Mucosa of gallbladder (tissue), 1 donor: Measurements from ENCODE around the gene CERS2. TPM values are rescaled to one million over a fixed set of nuclear protein-coding genes. Genes with fewer than 3 reads are reported as not detected.

Experiments
- total RNA-seq: library from RNA; stranded (reverse); gene quantifications from one replicate; pipeline ENCODE4 v1.2.1, GENCODE V29; 2021
- donor health status: DM: no; HTN: no; CAD: no.

Gene CERS2
- total RNA-seq, 1 donor from 2014 or later, result 350 TPM

Other genes starting within 250 kb of the CERS2 start
- 106 TPM for gene CTSS, start 209.1 kb downstream of the CERS2 start, total RNA-seq
- 47.6 TPM for gene CTSK, start 166.6 kb downstream of the CERS2 start, total RNA-seq
- 38.9 TPM for gene ARNT, start 98.2 kb downstream of the CERS2 start, total RNA-seq
- gene CTXND2, start 87.7 kb downstream of the CERS2 start, total RNA-seq, result not detected
- gene SETDB1, start 48.5 kb downstream of the CERS2 start, total RNA-seq, result 42.6 TPM
- 25.1 TPM for gene ANXA9, start 7.5 kb upstream of the CERS2 start, total RNA-seq
- gene MINDY1, start 32.1 kb upstream of the CERS2 start, total RNA-seq, result 60.1 TPM
- gene PRUNE1, start 33.6 kb upstream of the CERS2 start, total RNA-seq, result 21.6 TPM
- gene BNIPL, start 61.8 kb upstream of the CERS2 start, total RNA-seq, result 0.66 TPM
- gene C1orf56, start 72.9 kb upstream of the CERS2 start, total RNA-seq, result 12.5 TPM
- gene CDC42SE1, start 84.8 kb upstream of the CERS2 start, total RNA-seq, result 87.3 TPM
- gene MLLT11, start 85.6 kb upstream of the CERS2 start, total RNA-seq, result 3.6 TPM
- 20.6 TPM for gene GABPB2, start 95.9 kb upstream of the CERS2 start, total RNA-seq
- gene SEMA6C, start 171.8 kb upstream of the CERS2 start, total RNA-seq, result 9.1 TPM
- gene TNFAIP8L2, start 181.8 kb upstream of the CERS2 start, total RNA-seq, result 4.6 TPM
- gene LYSMD1, start 191.1 kb upstream of the CERS2 start, total RNA-seq, result 11.5 TPM
- 36.4 TPM for gene SCNM1, start 191.3 kb upstream of the CERS2 start, total RNA-seq
- gene TMOD4, start 201.1 kb upstream of the CERS2 start, total RNA-seq, result 0.78 TPM
- 43.8 TPM for gene VPS72, start 215.4 kb upstream of the CERS2 start, total RNA-seq
- gene PIP5K1A, start 223.7 kb upstream of the CERS2 start, total RNA-seq, result 41.8 TPM